HepG2 (cell line): ENCODE data around the gene PLCL1. TPM values are rescaled to one million over a fixed set of nuclear protein-coding genes. Genes with fewer than 3 reads are reported as not detected.

ENCODE experiments used
- polyA plus RNA-seq, 8 experiments: library from polyadenylated mRNA; depleted of rRNA in 3 of 8; stranded (reverse) in 7 of 8; unstranded in 1 of 8; fragments of >200 nt; fragmentation: Illumina TruSeq in 4 of 8; extraction: Trizol in 4 of 8; gene quantifications; 2 replicates each; pipeline versions ENCODE4 v1.2.1 to v1.2.3, GENCODE V29; 2011 to 2016; ENCODE audit warnings: low read depth in 4 of 8, missing spikeins in 1 of 8, mixed read lengths in 1 of 8; ENCODE audit not compliant: insufficient read depth in 1 of 8
- total RNA-seq, 5 experiments: library from RNA; depleted of rRNA; stranded (reverse); fragments of >200 nt; fragmentation: Illumina TruSeq; extraction: Trizol; gene quantifications; 2 replicates each; pipeline ENCODE4 v1.2.3, GENCODE V29; 2016; ENCODE audit warnings: low read depth in 1 of 5

The PLCL1 gene
- total and polyA plus RNA-seq, 2 of the 13 experiments (the other 11 are each of a cell fraction or from before 2014, with no cell fraction given) = not detected

Other genes starting within 250 kb of the PLCL1 start
- not detected in 2 replicates for gene RFTN2, start 129.0 kb upstream of the PLCL1 start, total RNA-seq (2016; rRNA removed; fragmentation: Illumina TruSeq; extraction: Trizol)
- gene RFTN2, start 129.0 kb upstream of the PLCL1 start, polyA plus RNA-seq (2011; rRNA removed) = not detected in 2 replicates
- gene MARS2, start 99.2 kb upstream of the PLCL1 start, total RNA-seq (2016; rRNA removed; fragmentation: Illumina TruSeq; extraction: Trizol) = 16.2 and 19.5 TPM in 2 replicates
- 6.9 and 7.7 TPM in 2 replicates for gene MARS2, start 99.2 kb upstream of the PLCL1 start, polyA plus RNA-seq (2011; rRNA removed)
- not detected in 2 replicates for gene BOLL, start 19.3 kb upstream of the PLCL1 start, total RNA-seq (2016; rRNA removed; fragmentation: Illumina TruSeq; extraction: Trizol)
- not detected in 2 replicates for gene BOLL, start 19.3 kb upstream of the PLCL1 start, polyA plus RNA-seq (2011; rRNA removed)